SK-N-SH (cell line): ENCODE data around the gene RRBP1. TPM values are rescaled to one million over a fixed set of nuclear protein-coding genes. Genes with fewer than 3 reads are reported as not detected.

Experiments
- CTCF ChIA-PET: fragments of 300-600, 350-600 bp; formaldehyde crosslinking; extraction: SDS; loops from one replicate; lab custom pipeline; 2021; lab: Yijun Ruan, JAX
- POLR2A ChIA-PET: fragments of 350-600 bp; sonication (Branson Sonifier 250); formaldehyde crosslinking; extraction: SDS; loops from one replicate; lab custom pipeline; 2020; ENCODE audit warnings: antibody characterized with exemption, inconsistent platforms; lab: Yijun Ruan, JAX
- DNase-seq: peaks from one replicate; pipeline ENCODE4 v3.0.0; 2012
- H2AFZ ChIP-seq: fragments of 200-600 bp; sonication (generic); 2 replicates; pipeline ENCODE4 v1.8.1; 2016; ENCODE audit warnings: antibody characterized with exemption, mild to moderate bottlenecking, low read depth
- H3F3A ChIP-seq: fragments of 200-600 bp; sonication (generic); replicated peaks from 2 replicates; pipeline ENCODE3; 2016; ENCODE audit warnings: antibody characterized with exemption, mild to moderate bottlenecking; ENCODE audit not compliant: insufficient read depth
- H3K27ac ChIP-seq, 2 experiments: fragments of 200-500 bp in 1 of 2; fragments of 200-600 bp in 1 of 2; sonication (Bioruptor generic) in 1 of 2; sonication (generic), shearing (Covaris generic) in 1 of 2; 2 replicates each; pipeline versions ENCODE4 v1.5.1 to v1.6.1; 2014 to 2016; ENCODE audit warnings: low read depth in 2 of 2, inconsistent platforms in 1 of 2, low read length in 1 of 2, mild to moderate bottlenecking in 1 of 2, mixed read lengths in 1 of 2
- H3K27me3 ChIP-seq: fragments of 200-600 bp; sonication (generic), shearing (Covaris generic); 2 replicates; pipeline ENCODE4 v1.6.1; 2016; ENCODE audit warnings: mixed run types; ENCODE audit not compliant: insufficient read depth
- H3K36me3 ChIP-seq, 2 experiments: fragments of 200-500 bp in 1 of 2; fragments of 200-600 bp in 1 of 2; sonication (Bioruptor generic) in 1 of 2; sonication (generic) in 1 of 2; replicated peaks in 1 of 2; 2 replicates each; pipeline versions ENCODE3 to v1.5.1; 2014 to 2016; ENCODE audit warnings: low read length in 1 of 2, mild to moderate bottlenecking in 1 of 2; ENCODE audit not compliant: insufficient read depth in 2 of 2, control insufficient read depth in 1 of 2
- H3K4me1 ChIP-seq, 2 experiments: fragments of 200-500 bp in 1 of 2; fragments of 200-600 bp in 1 of 2; sonication (Bioruptor generic) in 1 of 2; sonication (generic), shearing (Covaris generic) in 1 of 2; 2 replicates each; pipeline versions ENCODE4 v1.5.1 to v1.6.1; 2014 to 2016; ENCODE audit warnings: low read depth in 1 of 2, low read length in 1 of 2, mixed run types in 1 of 2; ENCODE audit not compliant: insufficient read depth in 2 of 2, control insufficient read depth in 1 of 2
- H3K4me2 ChIP-seq: fragments of 200-600 bp; sonication (generic), shearing (Covaris generic); 2 replicates; pipeline ENCODE4 v1.6.1; 2017; ENCODE audit warnings: mixed run types
- H3K4me3 ChIP-seq, 2 experiments: fragments of 200-500 bp in 1 of 2; fragments of 200-600 bp in 1 of 2; sonication (Bioruptor generic) in 1 of 2; sonication (generic), shearing (Covaris generic) in 1 of 2; 2 replicates each; pipeline versions ENCODE4 v1.5.1 to v1.8.1; 2014 to 2016; ENCODE audit warnings: low read depth in 2 of 2, inconsistent platforms in 1 of 2, low read length in 1 of 2, mild to moderate bottlenecking in 1 of 2, mixed read lengths in 1 of 2, moderate library complexity in 1 of 2
- H3K79me2 ChIP-seq: fragments of 200-600 bp; sonication (generic); 2 replicates; pipeline ENCODE4 v1.8.1; 2017; ENCODE audit warnings: mild to moderate bottlenecking; ENCODE audit not compliant: insufficient read depth
- H3K9ac ChIP-seq: fragments of 200-600 bp; sonication (generic); 2 replicates; pipeline ENCODE4 v1.6.1; 2017; ENCODE audit warnings: mixed run types
- H3K9me2 ChIP-seq: fragments of 200-600 bp; sonication (generic); 2 replicates; pipeline ENCODE4 v1.6.1; 2017; ENCODE audit warnings: mixed run types
- H3K9me3 ChIP-seq: fragments of 200-600 bp; sonication (generic); 2 replicates; pipeline ENCODE4 v1.6.1; 2017; ENCODE audit warnings: mixed run types, mild to moderate bottlenecking, moderate library complexity
- H4K20me1 ChIP-seq: fragments of 200-600 bp; sonication (generic); 2 replicates; pipeline ENCODE4 v1.6.1; 2017; ENCODE audit warnings: mild to moderate bottlenecking, mixed run types; ENCODE audit not compliant: insufficient read depth
- ELF1 ChIP-seq: IDR thresholded peaks from 2 replicates; pipeline ENCODE4 v1.4.0; 2012
- EP300 ChIP-seq, 2 experiments: IDR thresholded peaks; 2 replicates each; pipeline versions ENCODE4 v1.4.0 to v1.6.1; 2012; ENCODE audit warnings: borderline replicate concordance in 1 of 2, low read depth in 1 of 2, low read length in 1 of 2
- FOXJ3 ChIP-seq: sonication (generic); formaldehyde crosslinking; IDR thresholded peaks from 2 replicates; pipeline ENCODE4 v1.5.1; 2020; ENCODE audit warnings: mild to moderate bottlenecking, missing genetic modification reagents
- FOXM1 ChIP-seq: IDR thresholded peaks from 2 replicates; pipeline ENCODE4 v1.4.0; 2012; ENCODE audit warnings: low read depth, mild to moderate bottlenecking
- JUND ChIP-seq: IDR thresholded peaks from 2 replicates; pipeline ENCODE4 v1.4.0; 2012
- MEF2A ChIP-seq: IDR thresholded peaks from 2 replicates; pipeline ENCODE4 v1.4.0; 2012; ENCODE audit warnings: low read depth, borderline replicate concordance
- MXI1 ChIP-seq: IDR thresholded peaks from 2 replicates; pipeline ENCODE4 v1.6.1; 2012; ENCODE audit warnings: mild to moderate bottlenecking, low read depth, low read length, improper control_type of control experiment
- RAD21 ChIP-seq: IDR thresholded peaks from 2 replicates; pipeline ENCODE4 v1.6.1; 2012; ENCODE audit warnings: mild to moderate bottlenecking, low read length
- RXRA ChIP-seq: IDR thresholded peaks from 2 replicates; pipeline ENCODE4 v1.4.0; 2012; ENCODE audit warnings: low read depth, mild to moderate bottlenecking, borderline replicate concordance
- SMC3 ChIP-seq: IDR thresholded peaks from 2 replicates; pipeline ENCODE4 v1.6.1; 2012; ENCODE audit warnings: low read depth, low read length, improper control_type of control experiment
- TCF12 ChIP-seq: IDR thresholded peaks from 2 replicates; pipeline ENCODE4 v1.4.0; 2012
- TEAD4 ChIP-seq: IDR thresholded peaks from 2 replicates; pipeline ENCODE4 v1.4.0; 2012; ENCODE audit warnings: mild to moderate bottlenecking, borderline replicate concordance; ENCODE audit not compliant: insufficient read depth
- WGBS: methylation state at CpG from one replicate; pipeline ENCODE4 v1.1.6; 2017; ENCODE audit warnings: low lambda C conversion rate; 5-methylcytosine and 5-hydroxymethylcytosine counted together
- polyA plus RNA-seq, 3 experiments: library from polyadenylated mRNA; depleted of rRNA; stranded (reverse); fragments of >200 nt; gene quantifications; 2 replicates each; pipeline ENCODE4 v1.2.3, GENCODE V29; 2012
- TF ChIP-seq, protein P1 (sequence below): fragments of 150-350 bp; IDR thresholded peaks from 2 replicates; pipeline ENCODE4 v1.6.1; 2016; ENCODE audit warnings: mild to moderate bottlenecking, low read depth, low read length
- TF ChIP-seq, protein P2 (sequence below): IDR thresholded peaks from 2 replicates; pipeline ENCODE4; 2012

The RRBP1 gene
- polyA plus RNA-seq, 1 of the 3 experiments (the other 2 are of a cell fraction): 50.2 TPM

DNA sequence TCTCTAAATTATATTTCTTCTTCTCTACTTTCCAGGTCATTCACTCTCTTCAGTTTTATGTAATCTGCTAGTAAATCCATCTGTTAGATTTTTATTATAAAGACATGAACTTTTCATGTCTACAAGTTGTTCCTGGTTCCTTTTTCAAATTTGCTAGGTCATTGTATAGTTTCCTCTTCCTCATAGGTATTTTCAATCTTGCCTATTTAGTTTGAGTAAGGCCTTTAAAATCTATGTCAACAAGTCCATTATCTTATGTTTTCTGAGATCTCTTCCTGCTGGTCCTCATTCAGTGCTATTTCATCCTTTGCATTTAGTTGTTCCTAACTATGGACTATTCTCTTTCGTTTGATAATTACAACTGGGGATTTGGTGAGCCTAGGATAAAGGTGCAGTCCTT is 11.0 kb downstream of the RRBP1 start:
- Histone ChIP-seq H3K9me3 (no peaks in the 10 kb centered on the region), H2AFZ (no peak overlapping the region), H3K27me3 (no peaks in the 10 kb centered on the region), H3K27ac (no peak overlapping the region), H3K9me2 (no peaks in the 10 kb centered on the region), H3K36me3 (peaks cover 8 to 21% of the 10 kb centered on the region in 2 experiments), H3K4me2 (no peak overlapping the region), H3K9ac (no peak overlapping the region), H4K20me1 (peaks cover 88% of the 10 kb centered on the region), H3K4me3 (no peak overlapping the region), H3K79me2 (peaks cover 95% of the 10 kb centered on the region), H3F3A (peaks cover 12% of the 10 kb centered on the region), H3K4me1 (peaks cover 9 to 20% of the 10 kb centered on the region in 2 experiments; a peak in 2 of 4 replicates)
- DNase-seq: no peak
- ChIA-PET POLR2A (no interaction called here), CTCF (interaction anchor here (0.7 to 1.4 kb wide), 2 partner anchors 10 to 54 kb away, joined by 3 to 5 read pairs; no protein-coding TSS in a partner anchor)
- 92% methylated on average over 1 of the region's 1 CpG for WGBS
- TF ChIP-seq RAD21 (no peak), RXRA (no peak)
- TF ChIP-seq, protein P1, sequence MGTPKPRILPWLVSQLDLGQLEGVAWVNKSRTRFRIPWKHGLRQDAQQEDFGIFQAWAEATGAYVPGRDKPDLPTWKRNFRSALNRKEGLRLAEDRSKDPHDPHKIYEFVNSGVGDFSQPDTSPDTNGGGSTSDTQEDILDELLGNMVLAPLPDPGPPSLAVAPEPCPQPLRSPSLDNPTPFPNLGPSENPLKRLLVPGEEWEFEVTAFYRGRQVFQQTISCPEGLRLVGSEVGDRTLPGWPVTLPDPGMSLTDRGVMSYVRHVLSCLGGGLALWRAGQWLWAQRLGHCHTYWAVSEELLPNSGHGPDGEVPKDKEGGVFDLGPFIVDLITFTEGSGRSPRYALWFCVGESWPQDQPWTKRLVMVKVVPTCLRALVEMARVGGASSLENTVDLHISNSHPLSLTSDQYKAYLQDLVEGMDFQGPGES: no peak

DNA sequence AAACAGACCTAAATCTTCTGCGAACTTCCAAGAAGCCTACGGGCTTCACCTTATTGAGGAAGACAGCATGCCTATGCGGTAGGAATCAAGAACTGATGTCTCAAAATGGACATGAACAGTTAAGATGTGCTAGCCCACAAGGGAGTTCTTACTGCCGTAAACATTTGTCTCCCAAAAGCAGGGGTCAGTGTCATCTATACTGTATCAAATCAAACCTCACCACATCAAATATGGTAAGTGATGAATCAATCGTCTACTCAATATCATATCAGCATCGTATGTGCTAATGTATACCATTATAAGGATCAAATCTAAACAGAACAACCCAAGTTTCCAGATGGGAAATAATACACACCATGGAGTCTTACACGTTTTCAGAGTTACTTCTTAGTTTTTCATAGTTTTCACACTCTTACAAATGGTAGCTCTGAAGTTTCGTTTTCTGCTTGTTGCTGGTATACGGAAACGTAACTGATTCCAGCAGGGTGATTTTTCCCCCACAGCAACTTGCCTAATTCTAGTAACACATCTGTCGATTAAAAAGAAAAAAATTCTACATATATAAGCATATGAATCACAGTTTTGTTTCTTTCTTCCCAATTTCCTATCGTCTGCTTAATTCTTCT is 12.6 kb downstream of the RRBP1 start:
- no peaks in the 10 kb centered on the region for H3K27me3 ChIP-seq
- DNase-seq: no peak
- H3K4me1 ChIP-seq: peaks cover 6 to 36% of the 10 kb centered on the region in 2 experiments; a peak in 2 of 4 replicates
- H3K27ac ChIP-seq: no peak overlapping the region
- WGBS: 95% methylated on average over 12 of the region's 12 CpGs
- H3K9me2 ChIP-seq: no peaks in the 10 kb centered on the region
- no peaks in the 10 kb centered on the region for H3K9me3 ChIP-seq
- ChIA-PET CTCF (no interaction called here), POLR2A (no interaction called here)
- H3K36me3 ChIP-seq: peaks cover 8 to 21% of the 10 kb centered on the region in 2 experiments
- no peak overlapping the region for H3K4me2 ChIP-seq
- H4K20me1 ChIP-seq: peaks cover 87% of the 10 kb centered on the region
- peaks cover 95% of the 10 kb centered on the region for H3K79me2 ChIP-seq
- peaks cover 12% of the 10 kb centered on the region for H3F3A ChIP-seq
- no peak overlapping the region for H3K9ac ChIP-seq
- no peak overlapping the region for H2AFZ ChIP-seq
- TF ChIP-seq JUND: no peak
- no peak for TF ChIP-seq SMC3
- TF ChIP-seq ELF1: no peak
- no peak for TF ChIP-seq MXI1
- no peak for TF ChIP-seq RXRA
- no peak for TF ChIP-seq MEF2A
- no peak for TF ChIP-seq FOXJ3 (CRISPR knock-in tag)
- TF ChIP-seq, protein P2, sequence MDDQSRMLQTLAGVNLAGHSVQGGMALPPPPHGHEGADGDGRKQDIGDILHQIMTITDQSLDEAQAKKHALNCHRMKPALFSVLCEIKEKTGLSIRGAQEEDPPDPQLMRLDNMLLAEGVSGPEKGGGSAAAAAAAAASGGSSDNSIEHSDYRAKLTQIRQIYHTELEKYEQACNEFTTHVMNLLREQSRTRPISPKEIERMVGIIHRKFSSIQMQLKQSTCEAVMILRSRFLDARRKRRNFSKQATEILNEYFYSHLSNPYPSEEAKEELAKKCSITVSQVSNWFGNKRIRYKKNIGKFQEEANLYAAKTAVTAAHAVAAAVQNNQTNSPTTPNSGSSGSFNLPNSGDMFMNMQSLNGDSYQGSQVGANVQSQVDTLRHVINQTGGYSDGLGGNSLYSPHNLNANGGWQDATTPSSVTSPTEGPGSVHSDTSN: no peak
- TF ChIP-seq FOXM1: no peak
- no peak for TF ChIP-seq TEAD4
- TF ChIP-seq EP300 (IDR thresholded peaks at IDR 0.05; ENCODE audit: borderline replicate concordance in 1 of 2, low read depth in 1 of 2, low read length in 1 of 2): no peak
- TF ChIP-seq TCF12: no peak
- no peak overlapping the region for H3K4me3 ChIP-seq
